HepG2 (cell line): ENCODE measurements around the gene E2F8. TPM values are rescaled to one million over a fixed set of nuclear protein-coding genes. Genes with fewer than 3 reads are reported as not detected.

Source experiments
- ATAC-seq: fragments of 200-7000 bp; cut with Tn5 transposase; 3 replicates; pipeline ENCODE4 v1.9.1; 2020; ENCODE audit warnings: mild to moderate bottlenecking, moderate library complexity
- BruUV-seq: library from RNA; stranded (reverse); fragments of 400-500 nt; replicated peaks from 2 replicates; lab custom pipeline; 2021; lab: Mats Ljungman, UMichigan
- CTCF ChIA-PET: fragments of 300-600 bp; formaldehyde crosslinking; extraction: SDS; loops from one replicate; lab custom pipeline; 2021; ENCODE audit warnings: low total read pairs, inconsistent platforms, low intra/inter-chr PET ratio; lab: Yijun Ruan, JAX
- POLR2A ChIA-PET: fragments of 350-600 bp; sonication (Branson Sonifier 250); formaldehyde crosslinking; loops from one replicate; lab custom pipeline; 2020; ENCODE audit warnings: antibody characterized with exemption, inconsistent platforms; lab: Yijun Ruan, JAX
- DNase-seq: peaks from one replicate; pipeline ENCODE4 v3.0.0-alpha.2; 2015; ENCODE audit warnings: low spot score
- FAIRE-seq: peaks from 3 replicates; lab custom pipeline; 2011; peaks lifted over from hg19 to GRCh38; lab: Jason Lieb, UNC
- H2AFZ ChIP-seq: one replicate; pipeline ENCODE4 v1.6.1; 2011; ENCODE audit warnings: low read length, inconsistent platforms
- H3K27ac ChIP-seq: fragments of 300-600 bp; 3 replicates; pipeline ENCODE4 v1.8.0; 2011; ENCODE audit warnings: mixed run types, mild to moderate bottlenecking, mixed read lengths, low read length, inconsistent platforms; ENCODE audit not compliant: insufficient read depth; ENCODE audit errors: extremely low read length
- H3K27me3 ChIP-seq, 2 experiments: fragments of 200-600 bp in 1 of 2; 2 replicates in 1 of 2; 3 replicates in 1 of 2; pipeline versions ENCODE4 v1.6.0 to v1.8.0; 2011; ENCODE audit warnings: low read length in 2 of 2, mild to moderate bottlenecking in 2 of 2, moderate library complexity in 2 of 2, inconsistent platforms in 1 of 2; ENCODE audit not compliant: insufficient read depth in 2 of 2, control insufficient read depth in 1 of 2
- H3K36me3 ChIP-seq, 2 experiments: fragments of 200-600 bp in 1 of 2; replicated peaks in 1 of 2; 2 replicates in 1 of 2; 3 replicates in 1 of 2; pipeline versions ENCODE4 v1.5.1 to v1.8.0; 2011; ENCODE audit warnings: low read length in 2 of 2, inconsistent platforms in 1 of 2; ENCODE audit not compliant: insufficient read depth in 2 of 2, control insufficient read depth in 1 of 2
- H3K4me1 ChIP-seq: 2 replicates; pipeline ENCODE4 v1.5.1; 2012; ENCODE audit warnings: low read length, inconsistent platforms; ENCODE audit not compliant: insufficient read depth
- H3K4me2 ChIP-seq: 2 replicates; pipeline ENCODE4 v1.6.0; 2011; ENCODE audit warnings: low read depth, low read length, inconsistent platforms
- H3K4me3 ChIP-seq, 3 experiments: fragments of 200-600 bp in 1 of 3; sonication (generic), shearing (Covaris generic) in 1 of 3; replicated peaks in 1 of 3; 2 replicates each; pipeline ENCODE4 v1.5.1; 2011 to 2016; ENCODE audit warnings: low read length in 3 of 3, inconsistent platforms in 2 of 3, low read depth in 2 of 3, mild to moderate bottlenecking in 2 of 3, control low read depth in 1 of 3, mixed read lengths in 1 of 3; ENCODE audit not compliant: insufficient read depth in 1 of 3
- H3K79me2 ChIP-seq: one replicate; pipeline ENCODE4 v1.6.1; 2011; ENCODE audit warnings: low read length, inconsistent platforms; ENCODE audit not compliant: insufficient read depth
- H3K9ac ChIP-seq: 2 replicates; pipeline ENCODE4 v1.6.0; 2011; ENCODE audit warnings: mild to moderate bottlenecking, low read depth, low read length, inconsistent platforms; ENCODE audit not compliant: insufficient read depth
- H3K9me3 ChIP-seq: 2 replicates; pipeline ENCODE4 v1.5.1; 2012; ENCODE audit warnings: mild to moderate bottlenecking, low read length
- H4K20me1 ChIP-seq: 2 replicates; pipeline ENCODE4 v1.6.0; 2011; ENCODE audit warnings: inconsistent platforms, mild to moderate bottlenecking, low read length, moderate library complexity; ENCODE audit not compliant: insufficient read depth
- CBX1 ChIP-seq: IDR thresholded peaks from one replicate; pipeline ENCODE4 v1.6.1; 2016; ENCODE audit warnings: antibody characterized with exemption, low read depth
- GATAD1 ChIP-seq: IDR thresholded peaks from 2 replicates; pipeline ENCODE4 v1.6.1; 2016; ENCODE audit warnings: missing genetic modification reagents, missing compliant biosample characterization
- HNRNPLL ChIP-seq: fragments of 200-400 bp; formaldehyde crosslinking; IDR thresholded peaks from 2 replicates; pipeline ENCODE4 v1.6.1; 2017; ENCODE audit warnings: mild to moderate bottlenecking, low read depth, low read length; ENCODE audit not compliant: poor library complexity, severe bottlenecking
- HOXA5 ChIP-seq: sonication (generic); formaldehyde crosslinking; IDR thresholded peaks from 2 replicates; pipeline ENCODE4 v1.4.0; 2020; ENCODE audit warnings: missing genetic modification reagents
- MATR3 ChIP-seq: sonication (generic); formaldehyde crosslinking; IDR thresholded peaks from 2 replicates; pipeline ENCODE4 v1.4.0; 2020; ENCODE audit warnings: missing genetic modification reagents
- RAD51 ChIP-seq: fragments of 450-650 bp; IDR thresholded peaks from 2 replicates; pipeline ENCODE4 v1.6.1; 2016; ENCODE audit warnings: borderline replicate concordance
- RFXANK ChIP-seq: IDR thresholded peaks from 2 replicates; pipeline ENCODE4 v1.6.1; 2016
- SNAI1 ChIP-seq: sonication (generic); formaldehyde crosslinking; IDR thresholded peaks from 2 replicates; pipeline ENCODE4 v1.5.0; 2020; ENCODE audit warnings: mild to moderate bottlenecking, missing genetic modification reagents, borderline replicate concordance
- SSRP1 ChIP-seq: IDR thresholded peaks from 2 replicates; pipeline ENCODE4 v1.6.1; 2016; ENCODE audit warnings: control low read depth
- ZNF101 ChIP-seq: sonication (generic); formaldehyde crosslinking; IDR thresholded peaks from 2 replicates; pipeline ENCODE4 v1.4.0; 2020; ENCODE audit warnings: mild to moderate bottlenecking, low read depth, missing genetic modification reagents, borderline replicate concordance
- WGBS: methylation state at CpG from one replicate; pipeline ENCODE4 v1.1.6; 2017; ENCODE audit warnings: low lambda C conversion rate; 5-methylcytosine and 5-hydroxymethylcytosine counted together
- in situ Hi-C: cut with HindIII; loops from 2 replicates; pipeline ENCODE4 v1.10.0; 2017; ENCODE audit warnings: low pct_unique_long_range_greater_than_20kb; ENCODE audit not compliant: extremely low pct_ligation_motif_present
- intact Hi-C: fragments of 100-400 bp; cut with micrococcal nuclease; formaldehyde crosslinking; loops from one replicate; pipeline ENCODE4 v1.10.0; 2022; ENCODE audit not compliant: unreplicated experiment
- polyA plus RNA-seq, 8 experiments: library from polyadenylated mRNA; depleted of rRNA in 3 of 8; stranded (reverse) in 7 of 8; unstranded in 1 of 8; fragments of >200 nt; fragmentation: Illumina TruSeq in 4 of 8; extraction: Trizol in 4 of 8; gene quantifications; 2 replicates each; pipeline versions ENCODE4 v1.2.1 to v1.2.3, GENCODE V29; 2011 to 2016; ENCODE audit warnings: low read depth in 4 of 8, missing spikeins in 1 of 8, mixed read lengths in 1 of 8; ENCODE audit not compliant: insufficient read depth in 1 of 8
- total RNA-seq, 5 experiments: library from RNA; depleted of rRNA; stranded (reverse); fragments of >200 nt; fragmentation: Illumina TruSeq; extraction: Trizol; gene quantifications; 2 replicates each; pipeline ENCODE4 v1.2.3, GENCODE V29; 2016; ENCODE audit warnings: low read depth in 1 of 5
- TF ChIP-seq, protein P1 (sequence below): sonication (generic); formaldehyde crosslinking; IDR thresholded peaks from 2 replicates; pipeline ENCODE4 v1.4.0; 2020; ENCODE audit warnings: missing genetic modification reagents
- TF ChIP-seq, protein P2 (sequence below): sonication (generic); IDR thresholded peaks from 2 replicates; pipeline ENCODE4 v1.6.1; 2016; ENCODE audit warnings: low read depth, borderline replicate concordance

E2F8 gene
- total and polyA plus RNA-seq, 2 of the 13 experiments (the other 11 are each of a cell fraction or from before 2014, with no cell fraction given) = 3.3 to 8.9 TPM

DNA sequence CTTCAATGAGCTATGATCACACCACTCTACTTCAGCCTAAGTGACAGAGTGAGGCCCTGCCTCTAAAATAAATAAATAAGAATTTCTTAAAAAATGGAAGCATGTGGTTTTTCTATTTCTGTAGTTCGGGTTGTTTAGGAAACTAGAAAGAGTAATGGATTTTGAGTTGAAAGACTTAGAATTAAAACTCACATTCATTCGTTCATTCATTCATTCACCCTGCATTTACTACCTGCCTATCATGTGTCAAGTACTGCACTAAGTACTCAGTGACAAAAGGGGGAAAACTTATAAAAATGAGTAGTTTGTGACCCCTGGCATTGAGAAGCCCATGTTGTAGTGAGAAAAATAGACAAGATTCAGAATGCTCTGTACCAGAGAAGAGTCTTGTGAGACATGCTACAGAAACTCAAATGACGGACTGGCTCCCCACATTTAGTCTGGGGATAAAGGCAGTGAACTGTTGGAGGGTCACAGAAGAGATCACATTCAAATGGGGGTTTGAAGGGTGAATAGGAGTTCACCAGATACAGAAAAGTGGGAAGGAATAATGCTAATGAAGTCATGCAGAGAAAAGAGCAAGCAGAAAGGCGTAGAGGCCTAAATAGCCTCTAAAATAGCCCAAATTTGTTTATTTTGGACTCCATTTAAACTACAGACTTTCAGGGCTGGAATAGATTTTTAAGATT lies 46.0 kb downstream of the E2F8 start:
- H3K27ac ChIP-seq = no peak overlapping the region
- no peaks in the 10 kb centered on the region for H3K79me2 ChIP-seq
- ChIA-PET POLR2A (no interaction called here), CTCF (no interaction called here)
- FAIRE-seq = no peak
- H2AFZ ChIP-seq = no peak overlapping the region
- BruUV-seq = no TSS peak
- in situ Hi-C loops (no loop called here), intact Hi-C loops (no loop called here)
- no peak overlapping the region for H3K9ac ChIP-seq
- 0 out of 5 replicates have a peak, but pooled peaks cover 0 to 6% of the 10 kb centered on the region in 2 experiments for H3K27me3 ChIP-seq
- H3K9me3 ChIP-seq = no peaks in the 10 kb centered on the region
- H3K36me3 ChIP-seq = no peaks in the 10 kb centered on the region
- H3K4me1 ChIP-seq = peaks cover 9% of the 10 kb centered on the region
- DNase-seq = no peak
- ATAC-seq = no peak
- H4K20me1 ChIP-seq = no peaks in the 10 kb centered on the region
- no peak overlapping the region for H3K4me3 ChIP-seq
- WGBS = 28% methylated on average over 4 of the region's 4 CpGs
- TF ChIP-seq GATAD1 (CRISPR knock-in tag) = no peak
- TF ChIP-seq, protein P1, sequence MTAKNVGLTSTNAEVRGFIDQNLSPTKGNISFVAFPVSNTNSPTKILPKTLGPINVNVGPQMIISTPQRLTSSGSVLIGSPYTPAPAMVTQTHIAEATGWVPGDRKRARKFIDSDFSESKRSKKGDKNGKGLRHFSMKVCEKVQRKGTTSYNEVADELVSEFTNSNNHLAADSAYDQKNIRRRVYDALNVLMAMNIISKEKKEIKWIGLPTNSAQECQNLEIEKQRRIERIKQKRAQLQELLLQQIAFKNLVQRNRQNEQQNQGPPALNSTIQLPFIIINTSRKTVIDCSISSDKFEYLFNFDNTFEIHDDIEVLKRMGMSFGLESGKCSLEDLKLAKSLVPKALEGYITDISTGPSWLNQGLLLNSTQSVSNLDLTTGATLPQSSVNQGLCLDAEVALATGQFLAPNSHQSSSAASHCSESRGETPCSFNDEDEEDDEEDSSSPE (CRISPR knock-in tag) = no peak
- TF ChIP-seq MATR3 (CRISPR knock-in tag) = no peak
- no peak for TF ChIP-seq RFXANK (CRISPR knock-in tag)
- TF ChIP-seq, all 625 proteins: peak for 0
- H3K4me2 ChIP-seq = no peak overlapping the region

DNA sequence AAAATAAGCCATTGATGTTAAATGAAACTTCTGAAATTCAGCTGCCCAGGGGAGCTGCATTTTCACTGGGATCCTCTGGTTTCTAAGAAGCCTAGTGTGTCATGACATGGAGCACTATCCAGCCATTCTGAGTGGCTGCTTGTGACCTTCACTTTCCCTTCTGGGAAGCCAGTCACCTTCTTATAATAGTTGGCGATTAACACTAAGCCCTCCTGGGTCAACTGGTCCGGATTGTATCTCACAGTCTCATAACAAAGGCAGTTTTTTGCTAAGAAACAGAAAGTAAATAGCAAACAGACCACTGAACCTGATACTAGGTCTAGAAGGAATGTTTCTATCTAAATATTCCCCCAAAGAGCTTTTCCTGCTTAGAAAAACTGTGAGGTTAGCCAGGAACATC lies 46.8 kb downstream of the E2F8 start:
- CTCF ChIA-PET = no interaction called here
- TF ChIP-seq HOXA5 = no peak
- no peak for TF ChIP-seq ZNF101 (CRISPR knock-in tag)
- no peak for TF ChIP-seq CBX1
- no peak for TF ChIP-seq SSRP1
- no peak for TF ChIP-seq HNRNPLL
- TF ChIP-seq, protein P2, sequence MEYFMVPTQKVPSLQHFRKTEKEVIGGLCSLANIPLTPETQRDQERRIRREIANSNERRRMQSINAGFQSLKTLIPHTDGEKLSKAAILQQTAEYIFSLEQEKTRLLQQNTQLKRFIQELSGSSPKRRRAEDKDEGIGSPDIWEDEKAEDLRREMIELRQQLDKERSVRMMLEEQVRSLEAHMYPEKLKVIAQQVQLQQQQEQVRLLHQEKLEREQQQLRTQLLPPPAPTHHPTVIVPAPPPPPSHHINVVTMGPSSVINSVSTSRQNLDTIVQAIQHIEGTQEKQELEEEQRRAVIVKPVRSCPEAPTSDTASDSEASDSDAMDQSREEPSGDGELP = no peak
- TF ChIP-seq RAD51 = no peak
- TF ChIP-seq SNAI1 = no peak

More for the DNA sequence above, 46.8 kb downstream of the E2F8 start:
- Histone ChIP-seq H3K9ac (no peak overlapping the region), H3K4me2 (no peak overlapping the region), H3K4me1 (peaks cover 9% of the 10 kb centered on the region), H3K9me3 (no peaks in the 10 kb centered on the region), H3K4me3 (no peak overlapping the region), H4K20me1 (no peaks in the 10 kb centered on the region), H3K36me3 (no peaks in the 10 kb centered on the region), H2AFZ (no peak overlapping the region), H3K79me2 (no peaks in the 10 kb centered on the region), H3K27me3 (0 out of 5 replicates have a peak, but pooled peaks cover 0 to 2% of the 10 kb centered on the region in 2 experiments), H3K27ac (no peak overlapping the region)
- in situ Hi-C loops (no loop called here), intact Hi-C loops (no loop called here)
- BruUV-seq = no TSS peak
- ATAC-seq = no peak
- POLR2A ChIA-PET = no interaction called here
- no peak for DNase-seq
- WGBS = 7% methylated on average over 2 of the region's 2 CpGs
- FAIRE-seq = no peak
